Fibroblast of pulmonary artery (primary cell): Measurements from ENCODE around the gene WFDC12.
"Not testable (repeated sequence)": the region's sequence is repeated elsewhere in the genome, so short reads cannot be mapped to it uniquely, and the experiment has no call there.

Experiments
- DNase-seq: peaks from one replicate; pipeline ENCODE4 v3.0.0-alpha.2; 2010; ENCODE audit warnings: low read depth
- H3K4me3 ChIP-seq: replicated peaks from 2 replicates; pipeline ENCODE4 v1.5.1; 2011; ENCODE audit warnings: low read depth, mild to moderate bottlenecking, control low read depth, low read length, moderate library complexity
- TF ChIP-seq, protein P1 (sequence below): IDR thresholded peaks from 2 replicates; pipeline ENCODE4 v1.5.1; 2011; ENCODE audit warnings: mild to moderate bottlenecking, control low read depth, low read length, inconsistent platforms; ENCODE audit errors: missing control alignments

WFDC12 gene

DNA sequence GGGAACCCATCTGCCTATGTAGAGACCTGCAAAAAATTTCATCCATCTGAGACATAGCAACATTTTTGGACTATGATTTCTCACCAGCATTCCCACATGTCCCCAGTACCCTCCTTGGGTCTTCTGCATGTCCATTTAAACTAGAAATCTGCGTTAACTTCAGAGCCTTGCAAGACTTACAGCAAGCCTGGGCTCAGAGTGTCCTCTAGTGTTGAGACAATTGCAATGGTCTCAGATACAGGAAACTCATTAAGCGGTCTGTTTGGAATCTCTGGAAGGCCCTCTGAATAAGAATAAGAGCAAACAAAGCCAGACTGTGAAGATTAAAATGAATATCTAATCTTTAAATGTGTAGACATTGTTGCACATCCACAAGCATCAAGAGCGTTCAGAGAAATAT is 29.9 kb upstream of the WFDC12 start:
- DNase-seq, result peak; percentile 11
- TF ChIP-seq, protein P1, sequence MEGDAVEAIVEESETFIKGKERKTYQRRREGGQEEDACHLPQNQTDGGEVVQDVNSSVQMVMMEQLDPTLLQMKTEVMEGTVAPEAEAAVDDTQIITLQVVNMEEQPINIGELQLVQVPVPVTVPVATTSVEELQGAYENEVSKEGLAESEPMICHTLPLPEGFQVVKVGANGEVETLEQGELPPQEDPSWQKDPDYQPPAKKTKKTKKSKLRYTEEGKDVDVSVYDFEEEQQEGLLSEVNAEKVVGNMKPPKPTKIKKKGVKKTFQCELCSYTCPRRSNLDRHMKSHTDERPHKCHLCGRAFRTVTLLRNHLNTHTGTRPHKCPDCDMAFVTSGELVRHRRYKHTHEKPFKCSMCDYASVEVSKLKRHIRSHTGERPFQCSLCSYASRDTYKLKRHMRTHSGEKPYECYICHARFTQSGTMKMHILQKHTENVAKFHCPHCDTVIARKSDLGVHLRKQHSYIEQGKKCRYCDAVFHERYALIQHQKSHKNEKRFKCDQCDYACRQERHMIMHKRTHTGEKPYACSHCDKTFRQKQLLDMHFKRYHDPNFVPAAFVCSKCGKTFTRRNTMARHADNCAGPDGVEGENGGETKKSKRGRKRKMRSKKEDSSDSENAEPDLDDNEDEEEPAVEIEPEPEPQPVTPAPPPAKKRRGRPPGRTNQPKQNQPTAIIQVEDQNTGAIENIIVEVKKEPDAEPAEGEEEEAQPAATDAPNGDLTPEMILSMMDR, result no peak
- H3K4me3 ChIP-seq, result no peak overlapping the region

DNA sequence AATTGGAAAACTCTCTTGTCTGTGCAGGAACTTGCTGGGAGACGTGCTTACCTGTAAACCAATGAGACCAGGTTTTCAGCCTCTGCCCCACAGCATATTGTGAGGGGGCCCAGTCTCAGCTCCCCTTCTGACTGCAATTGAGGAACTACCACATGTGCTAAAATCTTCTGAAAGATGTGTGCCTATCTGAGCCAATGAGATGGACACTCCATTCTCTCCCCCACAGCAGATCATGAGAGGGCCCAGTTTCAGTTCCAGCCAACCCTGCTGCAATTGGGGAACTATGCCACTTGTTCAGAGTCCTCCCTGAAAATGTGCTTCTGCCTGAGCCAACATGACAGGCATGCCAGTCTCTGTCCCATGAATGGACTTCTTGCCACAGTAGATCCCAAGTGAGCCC is 29.5 kb upstream of the WFDC12 start:
- H3K4me3 ChIP-seq, result no peak overlapping the region
- DNase-seq, result no peak
- TF ChIP-seq, protein P1, result no peak

DNA sequence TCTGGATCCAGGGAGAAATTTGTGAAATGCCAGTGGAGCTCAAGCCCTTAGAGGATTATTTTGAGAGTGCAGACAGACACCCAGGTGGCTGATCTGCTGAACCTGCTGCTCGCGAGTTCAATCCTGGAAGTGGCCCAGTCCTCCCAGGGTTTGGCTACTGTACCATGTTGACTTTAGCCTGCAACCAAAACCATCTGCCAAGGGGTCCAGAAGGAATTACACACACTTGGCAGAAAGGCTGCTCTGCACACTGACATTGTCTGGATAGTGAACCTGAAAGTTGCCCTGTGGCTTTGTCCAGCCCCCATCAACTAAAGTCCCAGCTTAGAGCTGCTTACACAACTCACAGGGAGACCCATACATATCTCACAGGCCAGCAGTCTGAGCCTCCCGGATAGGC is 28.9 kb upstream of the WFDC12 start:
- DNase-seq, result no peak
- TF ChIP-seq, protein P1, result no peak

DNA sequence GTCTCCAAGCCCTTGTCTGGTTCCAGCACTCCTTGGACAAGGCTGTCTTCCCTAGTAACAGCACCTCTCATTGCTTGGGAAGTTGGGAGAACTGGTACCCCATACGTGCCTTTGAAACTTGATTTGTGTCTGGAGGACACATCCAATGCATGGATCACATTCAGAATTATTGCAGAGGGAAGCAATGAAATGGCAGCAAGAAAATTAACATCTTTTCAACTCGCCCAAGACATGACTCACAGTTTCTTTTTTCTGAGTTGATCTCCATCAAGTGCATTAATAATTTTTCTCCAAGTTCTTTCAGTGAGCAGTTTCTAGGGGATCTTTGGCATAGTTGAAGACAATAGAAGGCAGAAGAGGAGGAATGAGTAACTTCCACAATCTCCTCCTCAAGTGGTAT is 28.1 kb upstream of the WFDC12 start:
- no peak for DNase-seq
- TF ChIP-seq, protein P1, result no peak
- no peak overlapping the region for H3K4me3 ChIP-seq

More for the DNA sequence above, 28.9 kb upstream of the WFDC12 start:
- H3K4me3 ChIP-seq, result no peak overlapping the region

DNA sequence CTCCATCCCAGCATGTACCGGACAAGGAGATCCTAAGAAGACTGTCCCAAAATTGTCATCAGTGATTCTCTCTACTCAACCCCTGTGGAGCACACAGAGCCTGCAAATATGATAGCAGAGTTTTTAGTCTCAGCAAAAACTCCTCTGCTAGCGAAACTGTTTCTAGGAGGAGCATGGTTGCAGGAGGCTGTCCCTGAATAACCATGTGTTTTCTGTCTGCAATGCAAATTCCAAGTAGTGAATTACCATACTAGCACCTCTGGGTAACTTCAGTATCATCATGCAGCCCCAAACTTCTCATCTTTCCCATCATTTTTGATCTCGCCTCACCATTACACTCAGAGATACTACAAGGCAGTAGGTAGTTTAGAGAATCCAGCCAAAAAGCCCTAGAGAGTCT is 24.8 kb upstream of the WFDC12 start:
- no peak for DNase-seq
- H3K4me3 ChIP-seq, result no peak overlapping the region
- TF ChIP-seq, protein P1, result no peak

DNA sequence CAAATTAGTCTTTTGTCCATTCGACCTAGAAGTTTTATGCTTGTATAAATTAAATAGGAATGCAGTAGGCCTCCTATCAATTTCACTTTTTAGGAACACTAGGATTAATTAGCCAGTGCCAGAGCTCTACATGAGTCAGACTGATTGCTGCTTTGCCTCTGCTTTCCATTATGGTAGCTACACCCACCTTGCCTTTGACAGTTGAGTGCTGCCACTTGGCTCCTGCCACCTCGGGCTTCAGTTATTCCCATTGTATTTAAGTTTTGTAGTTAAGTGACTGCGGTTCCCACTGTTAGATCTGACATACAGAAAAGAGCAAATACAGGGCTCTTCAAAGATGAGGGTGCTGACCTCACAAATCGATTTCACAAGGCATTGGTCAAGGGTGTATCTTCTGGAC is 16.6 kb upstream of the WFDC12 start:
- TF ChIP-seq, protein P1, result no peak
- H3K4me3 ChIP-seq, result no peak overlapping the region
- DNase-seq, result no peak

DNA sequence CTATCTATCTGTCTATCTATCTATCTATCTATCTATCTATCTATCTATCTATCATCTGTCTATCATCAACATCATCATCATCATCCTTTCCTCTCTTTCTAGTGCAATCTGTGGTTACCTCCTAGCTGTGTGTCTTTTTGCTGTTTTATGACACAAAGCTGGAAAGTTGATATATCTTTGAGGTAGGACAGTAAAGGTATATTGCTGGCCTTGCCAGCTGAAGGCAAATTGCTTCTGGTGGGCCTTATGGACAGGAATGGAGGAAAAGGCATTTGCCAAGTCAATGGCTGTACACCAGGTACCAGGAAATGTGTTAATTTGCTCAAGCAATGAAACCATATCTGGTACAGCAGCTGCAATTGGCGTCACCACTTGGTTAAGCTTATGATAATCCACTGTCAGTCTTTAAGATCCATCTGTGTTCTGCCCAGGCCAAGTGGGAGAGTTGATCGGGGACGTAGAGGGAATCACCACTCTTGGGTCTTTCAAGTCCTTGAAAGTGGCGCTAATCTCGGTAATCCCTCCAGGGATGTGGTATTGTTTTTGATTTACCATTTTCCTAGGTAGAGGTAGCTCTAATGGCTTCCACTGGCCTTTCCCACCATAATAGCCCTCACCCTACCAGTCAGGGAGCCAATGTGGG is 15.6 kb upstream of the WFDC12 start:
- DNase-seq, H3K4me3 ChIP-seq: not testable (repeated sequence)
